ENCODE measurements around the gene DPEP1. TPM values are rescaled to one million over a fixed set of nuclear protein-coding genes. Genes with fewer than 3 reads are reported as not detected.

DPEP1 gene
- total RNA-seq, 1 experiment from 2014 or later = 1.1 TPM

DNA sequence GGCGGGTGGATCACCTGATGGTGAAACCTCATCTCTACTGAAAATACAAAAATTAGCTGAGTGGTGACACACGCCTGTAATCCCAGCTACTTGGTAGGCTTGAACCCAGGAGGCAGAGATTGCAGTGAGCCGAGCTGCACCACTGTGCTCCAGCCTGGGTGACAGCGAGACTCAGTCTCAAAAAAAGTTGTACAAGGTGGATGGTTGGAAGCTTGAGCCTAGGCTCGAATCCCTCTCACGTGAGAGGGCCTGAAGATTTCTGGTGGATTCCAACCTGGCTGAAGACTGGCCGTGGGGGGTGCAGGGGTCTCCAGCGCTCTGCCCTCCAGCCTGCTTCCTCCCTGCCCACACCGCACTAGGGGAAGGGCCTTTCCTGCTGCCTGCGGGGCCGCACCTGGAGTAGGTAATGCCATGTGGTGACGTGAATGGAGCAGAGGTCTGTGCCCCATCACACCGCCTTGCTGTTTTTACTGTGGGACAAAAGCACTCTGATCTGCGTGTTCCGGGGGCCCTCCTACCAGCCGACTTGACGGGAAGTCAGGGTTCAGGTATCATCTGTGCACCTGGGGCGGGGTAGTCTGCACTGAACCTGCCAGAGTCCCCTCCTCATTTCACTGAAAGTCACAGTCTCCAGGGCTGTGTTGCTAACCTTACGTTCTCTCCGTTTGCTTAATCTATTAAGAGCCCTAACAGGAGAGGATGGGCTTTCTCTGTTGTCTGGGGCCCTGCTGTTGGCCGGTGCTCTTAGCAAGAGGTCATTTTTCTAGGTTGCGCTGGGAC, 48.8 kb upstream of the DPEP1 start:
- H3K9me3 Mint-ChIP-seq = no peaks in the 10 kb centered on the region; a peak in 1 of 5 replicates
- H3K56ac ChIP-seq (ENCODE audit: insufficient read length, low read depth, low read length) = no peak overlapping the region
- H3K4ac ChIP-seq (ENCODE audit: low read depth, low read length) = no peak overlapping the region
- no peak overlapping the region for H2BK15ac ChIP-seq (ENCODE audit: low read depth, low read length)
- peaks cover 4% of the 10 kb centered on the region for H3K27me3 Mint-ChIP-seq (ENCODE audit: low read depth)
- peaks cover 26 to 45% (median 32%) of the 10 kb centered on the region in 3 experiments for H3K36me3 Mint-ChIP-seq (ENCODE audit: insufficient read depth in 1 of 3, low read depth in 3 of 3)
- peak overlapping the region; percentile 87 to 99 (median 95); a peak in 6 of 7 replicates for H3K27ac Mint-ChIP-seq
- H3K4me1 ChIP-seq (ENCODE audit: insufficient read depth, low read length) = no peaks in the 10 kb centered on the region; the same call in 1 of the 2 replicates
- no peak overlapping the region for H4K5ac ChIP-seq (ENCODE audit: insufficient read length, low read depth, low read length)
- no peak overlapping the region for H4K8ac ChIP-seq (replicated peaks; ENCODE audit: insufficient read length, low read depth, low read length)
- peaks cover 43 to 44% of the 10 kb centered on the region in 2 experiments for H3K4me1 Mint-ChIP-seq
- peaks cover 10% of the 10 kb centered on the region; the same call in 1 of the 2 replicates for H3K79me2 ChIP-seq (ENCODE audit: insufficient read depth, low read length)
- H3K23me2 ChIP-seq (ENCODE audit: insufficient read length, low read depth, low read length, poor library complexity, severe bottlenecking) = peaks cover 19% of the 10 kb centered on the region
- TF ChIP-seq, protein P1, sequence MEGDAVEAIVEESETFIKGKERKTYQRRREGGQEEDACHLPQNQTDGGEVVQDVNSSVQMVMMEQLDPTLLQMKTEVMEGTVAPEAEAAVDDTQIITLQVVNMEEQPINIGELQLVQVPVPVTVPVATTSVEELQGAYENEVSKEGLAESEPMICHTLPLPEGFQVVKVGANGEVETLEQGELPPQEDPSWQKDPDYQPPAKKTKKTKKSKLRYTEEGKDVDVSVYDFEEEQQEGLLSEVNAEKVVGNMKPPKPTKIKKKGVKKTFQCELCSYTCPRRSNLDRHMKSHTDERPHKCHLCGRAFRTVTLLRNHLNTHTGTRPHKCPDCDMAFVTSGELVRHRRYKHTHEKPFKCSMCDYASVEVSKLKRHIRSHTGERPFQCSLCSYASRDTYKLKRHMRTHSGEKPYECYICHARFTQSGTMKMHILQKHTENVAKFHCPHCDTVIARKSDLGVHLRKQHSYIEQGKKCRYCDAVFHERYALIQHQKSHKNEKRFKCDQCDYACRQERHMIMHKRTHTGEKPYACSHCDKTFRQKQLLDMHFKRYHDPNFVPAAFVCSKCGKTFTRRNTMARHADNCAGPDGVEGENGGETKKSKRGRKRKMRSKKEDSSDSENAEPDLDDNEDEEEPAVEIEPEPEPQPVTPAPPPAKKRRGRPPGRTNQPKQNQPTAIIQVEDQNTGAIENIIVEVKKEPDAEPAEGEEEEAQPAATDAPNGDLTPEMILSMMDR (conservative IDR thresholded peaks at IDR 0.05) = no peak
- H3K23ac ChIP-seq (ENCODE audit: insufficient read length, low read depth, low read length) = no peak overlapping the region
- DNase-seq = peak; percentile 83
- no peak overlapping the region for H3T11ph ChIP-seq (ENCODE audit: low read length)
- no peaks in the 10 kb centered on the region for H3K9me3 ChIP-seq (ENCODE audit: control insufficient read depth, low read depth, low read length)
- H3K4me3 Mint-ChIP-seq = peak overlapping the region; percentile 96
- no peak overlapping the region for H2AFZ ChIP-seq (ENCODE audit: low read length)
- peaks cover 4% of the 10 kb centered on the region for H4K20me1 ChIP-seq (ENCODE audit: control insufficient read depth, insufficient read depth, insufficient read length)
- WGBS (ENCODE audit: extremely low coverage, insufficient read length, low lambda C conversion rate) = no CpG with 5 or more reads among the region's 22 CpGs
- no peak overlapping the region for H2BK12ac ChIP-seq (ENCODE audit: insufficient read length, low read depth, low read length)
- peak overlapping the region; percentile 97 for H3K4me2 ChIP-seq (ENCODE audit: insufficient read depth, insufficient read length, low read length)
- peak overlapping the region; percentile 27 for H3K27ac ChIP-seq (ENCODE audit: insufficient read length, low read depth, low read length)
- H4K91ac ChIP-seq (ENCODE audit: insufficient read length, low read depth, low read length) = no peak overlapping the region
- no peak overlapping the region for H3K18ac ChIP-seq (ENCODE audit: insufficient read length, low read depth, low read length)
- no peak overlapping the region for H2BK20ac ChIP-seq (ENCODE audit: low read depth, low read length, poor library complexity, severe bottlenecking)
- no peak overlapping the region for H3K14ac ChIP-seq (ENCODE audit: insufficient read depth, low read length)
- peaks cover 6% of the 10 kb centered on the region for H3K79me1 ChIP-seq (ENCODE audit: insufficient read depth, low read depth, low read length, poor library complexity, severe bottlenecking)
- peak overlapping the region; percentile 25 for H3K9ac ChIP-seq (ENCODE audit: extremely low read depth, insufficient read length, low read length)
- no peaks in the 10 kb centered on the region for H3K27me3 ChIP-seq (ENCODE audit: insufficient read depth, low read length)
- H2BK120ac ChIP-seq (ENCODE audit: low read depth, low read length, poor library complexity, severe bottlenecking) = no peak overlapping the region
- no peak overlapping the region for H2BK5ac ChIP-seq (ENCODE audit: insufficient read length, low read length)
- H2AK5ac ChIP-seq (ENCODE audit: insufficient read length, low read length) = no peak overlapping the region

Data from H9 (cell line).